ENCODE measurements around the gene BMP2K. TPM values are rescaled to one million over a fixed set of nuclear protein-coding genes. Genes with fewer than 3 reads are reported as not detected.

Gene BMP2K
- total and polyA plus RNA-seq, 4 donors, result 7.1 to 75.4 (median 23.5) TPM

DNA sequence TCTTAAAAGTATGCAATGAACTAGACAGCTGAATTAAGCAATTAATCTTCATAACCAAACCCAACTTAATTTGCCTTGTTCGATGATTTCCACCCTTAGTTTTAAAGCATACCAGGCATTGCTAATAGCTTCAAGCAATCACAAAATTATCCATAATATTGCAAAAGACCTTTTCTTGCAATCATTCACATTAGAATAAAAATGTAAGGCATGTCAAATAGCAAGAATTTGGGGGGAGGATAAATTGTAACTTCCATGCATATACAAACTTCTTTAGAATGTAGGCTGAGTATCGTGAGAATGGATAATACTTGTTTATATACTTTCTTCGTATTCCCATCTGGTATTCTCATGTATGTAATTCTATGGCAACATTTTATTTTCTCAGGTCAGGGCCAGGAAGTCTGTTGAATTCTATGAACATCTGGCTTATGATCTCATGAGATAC is 28.7 kb upstream of the BMP2K start:
- 58 to 62% methylated on average over 3 of the region's 3 CpGs for WGBS, 2 donors
- H3K4me3 ChIP-seq (ENCODE audit: low read length in 2 of 2), result no peak overlapping the region

DNA sequence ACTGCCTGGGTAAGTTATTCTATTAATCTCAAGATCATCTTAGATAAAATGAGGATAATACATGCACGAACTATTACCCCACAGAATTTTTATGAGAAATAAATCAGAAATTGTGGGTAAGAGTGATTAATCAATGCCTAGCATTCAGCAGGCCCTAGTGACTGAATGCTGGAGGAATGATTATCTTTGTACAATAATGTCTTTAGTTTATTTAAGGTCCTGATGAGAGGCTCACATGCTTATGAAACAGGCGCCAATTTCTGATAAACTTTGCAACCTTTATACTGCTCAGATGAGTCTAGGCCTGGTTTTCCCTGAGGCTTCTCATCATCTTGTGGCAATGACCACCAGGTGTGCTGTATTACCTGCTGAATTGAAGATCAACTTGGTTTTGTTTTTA is 27.8 kb upstream of the BMP2K start:
- no peaks in the 10 kb centered on the region for H3K9me3 ChIP-seq (ENCODE audit: control insufficient read depth, low read length)
- ATAC-seq (ENCODE audit: low FRiP score) (no peak), DNase-seq (no peak)
- H3K27ac ChIP-seq (ENCODE audit: low read depth in 1 of 2, low read length in 2 of 2), result no peak overlapping the region
- H3K4me3 ChIP-seq (ENCODE audit: low read length in 2 of 2), result no peak overlapping the region
- no peaks in the 10 kb centered on the region for H3K4me1 ChIP-seq (ENCODE audit: control insufficient read depth in 1 of 2, insufficient read depth in 2 of 2, low read length in 2 of 2)
- no peaks in the 10 kb centered on the region for H3K36me3 ChIP-seq (ENCODE audit: control insufficient read depth in 1 of 2, insufficient read depth in 2 of 2, low read length in 1 of 2)
- 84 to 86% methylated on average over 2 of the region's 2 CpGs for WGBS, 2 donors
- intact Hi-C loops (cut with DNase I), result no loop called here
- no peaks in the 10 kb centered on the region for H3K27me3 ChIP-seq (ENCODE audit: control insufficient read depth in 1 of 2, insufficient read depth in 2 of 2, low read length in 1 of 2)

More for the DNA sequence above, 28.7 kb upstream of the BMP2K start:
- Histone ChIP-seq H3K4me1 (ENCODE audit: control insufficient read depth in 1 of 2, insufficient read depth in 2 of 2, low read length in 2 of 2) (no peaks in the 10 kb centered on the region), H3K36me3 (ENCODE audit: control insufficient read depth in 1 of 2, insufficient read depth in 2 of 2, low read length in 1 of 2) (no peaks in the 10 kb centered on the region), H3K27me3 (ENCODE audit: control insufficient read depth in 1 of 2, insufficient read depth in 2 of 2, low read length in 1 of 2) (no peaks in the 10 kb centered on the region), H3K9me3 (ENCODE audit: control insufficient read depth, low read length) (no peaks in the 10 kb centered on the region), H3K27ac (ENCODE audit: low read depth in 1 of 2, low read length in 2 of 2) (no peak overlapping the region)
- ATAC-seq (ENCODE audit: low FRiP score) (no peak), DNase-seq (no peak)
- intact Hi-C loops (cut with DNase I), result no loop called here

DNA sequence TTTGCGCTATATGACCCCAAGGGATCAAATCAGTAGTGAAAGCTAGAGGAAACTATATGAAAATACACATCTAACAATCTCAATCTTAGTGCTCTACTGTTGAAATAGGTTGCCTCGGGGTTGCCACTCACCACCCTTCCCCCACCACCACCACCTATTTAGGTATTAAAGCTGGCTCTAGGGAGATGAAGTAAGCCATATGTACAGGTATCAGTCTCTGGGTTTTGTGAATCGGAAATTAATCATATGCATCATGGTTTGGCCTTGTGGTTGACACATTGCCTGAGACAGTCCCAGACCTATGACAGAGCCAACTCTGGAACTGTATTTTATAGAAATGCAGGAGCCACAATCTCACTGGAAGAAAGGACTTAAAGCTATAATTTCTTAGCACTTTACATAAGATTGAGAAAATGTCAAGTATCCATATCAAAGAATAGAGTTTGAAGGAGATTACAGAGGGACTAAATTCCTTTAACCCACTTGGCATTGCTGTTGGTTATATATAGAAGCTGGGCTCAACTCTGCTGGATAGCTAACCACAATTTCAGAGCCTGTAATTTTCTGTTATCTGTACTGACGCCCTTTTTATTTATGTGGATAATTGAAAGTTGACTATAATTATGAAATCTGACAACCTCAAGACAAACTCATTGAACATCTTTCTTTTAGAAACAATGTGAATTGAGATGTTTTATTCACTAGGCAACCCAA is 26.7 kb upstream of the BMP2K start:
- intact Hi-C loops (cut with DNase I), result no loop called here
- no peak for ATAC-seq (ENCODE audit: low FRiP score)
- 68 to 69% methylated on average over 4 of the region's 4 CpGs for WGBS, 2 donors

DNA sequence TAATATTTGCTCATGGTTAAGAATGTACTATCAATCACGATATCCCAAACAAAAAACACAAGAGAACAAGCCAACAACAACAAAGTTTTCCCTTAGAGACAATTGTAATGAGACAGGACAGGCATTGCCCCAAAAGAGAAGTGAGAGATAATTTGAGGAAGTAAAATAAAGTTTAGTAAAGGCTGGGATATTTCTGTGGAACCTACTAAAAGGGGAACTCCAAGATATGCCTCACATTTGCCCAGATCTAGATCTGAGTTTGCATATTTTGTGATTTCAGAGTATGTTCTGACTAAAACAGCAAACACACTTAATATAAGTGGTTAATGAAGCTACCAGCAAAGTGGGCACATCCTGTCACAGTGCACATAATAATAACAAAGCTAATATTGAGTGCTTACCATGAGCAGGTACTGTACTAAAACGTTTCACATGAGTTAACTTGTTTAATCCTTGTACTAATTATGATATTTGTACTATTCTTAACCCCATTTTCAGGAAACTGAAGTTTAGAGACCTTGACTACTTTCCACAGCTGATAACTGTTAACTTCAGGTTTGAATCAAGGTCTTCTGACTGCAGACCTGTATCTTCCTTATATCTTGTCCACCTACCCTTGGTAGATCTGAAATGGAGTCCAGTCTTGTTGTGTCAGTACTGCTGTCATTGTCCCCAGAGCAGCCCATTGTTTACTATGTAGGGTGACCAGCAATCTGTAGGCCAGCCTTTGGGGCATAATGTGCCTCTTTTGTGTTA is 26.0 kb upstream of the BMP2K start:
- intact Hi-C loops (cut with DNase I), result no loop called here
- H3K27ac ChIP-seq (ENCODE audit: low read depth in 1 of 2, low read length in 2 of 2), result no peak overlapping the region
- H3K27me3 ChIP-seq (ENCODE audit: control insufficient read depth in 1 of 2, insufficient read depth in 2 of 2, low read length in 1 of 2), result no peaks in the 10 kb centered on the region
- ATAC-seq (ENCODE audit: low FRiP score) (no peak), DNase-seq (no peak)
- no peaks in the 10 kb centered on the region for H3K9me3 ChIP-seq (ENCODE audit: control insufficient read depth, low read length)
- no peaks in the 10 kb centered on the region for H3K4me1 ChIP-seq (ENCODE audit: control insufficient read depth in 1 of 2, insufficient read depth in 2 of 2, low read length in 2 of 2)
- 21 to 24% methylated on average over 2 of the region's 2 CpGs for WGBS, 2 donors
- no peak overlapping the region for H3K4me3 ChIP-seq (ENCODE audit: low read length in 2 of 2)
- no peaks in the 10 kb centered on the region for H3K36me3 ChIP-seq (ENCODE audit: control insufficient read depth in 1 of 2, insufficient read depth in 2 of 2, low read length in 1 of 2)

More for the DNA sequence above, 26.7 kb upstream of the BMP2K start:
- no peak overlapping the region for H3K27ac ChIP-seq (ENCODE audit: low read depth in 1 of 2, low read length in 2 of 2)
- no peak for DNase-seq
- H3K36me3 ChIP-seq (ENCODE audit: control insufficient read depth in 1 of 2, insufficient read depth in 2 of 2, low read length in 1 of 2), result no peaks in the 10 kb centered on the region
- H3K4me3 ChIP-seq (ENCODE audit: low read length in 2 of 2), result no peak overlapping the region
- H3K9me3 ChIP-seq (ENCODE audit: control insufficient read depth, low read length), result no peaks in the 10 kb centered on the region
- no peaks in the 10 kb centered on the region for H3K27me3 ChIP-seq (ENCODE audit: control insufficient read depth in 1 of 2, insufficient read depth in 2 of 2, low read length in 1 of 2)
- no peaks in the 10 kb centered on the region for H3K4me1 ChIP-seq (ENCODE audit: control insufficient read depth in 1 of 2, insufficient read depth in 2 of 2, low read length in 2 of 2)

DNA sequence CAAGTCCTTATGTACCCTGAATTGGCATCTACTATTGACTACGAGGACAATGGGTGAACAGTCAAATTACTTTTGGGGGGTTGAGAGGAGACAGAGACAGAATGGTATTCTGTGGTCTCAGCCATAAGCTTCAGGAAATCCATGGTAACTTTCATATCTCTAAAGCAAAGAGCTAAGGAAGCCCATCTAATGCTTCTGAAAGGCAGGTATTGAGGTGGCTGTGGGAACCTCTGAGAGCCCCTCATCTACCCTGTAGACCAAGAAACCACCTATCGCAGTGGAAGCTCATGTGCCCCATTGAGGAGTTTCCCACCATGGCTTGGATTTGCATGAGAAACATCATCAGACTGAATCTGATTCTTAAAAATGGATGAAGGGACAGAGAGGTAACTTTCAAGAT is 23.1 kb upstream of the BMP2K start:
- ATAC-seq (ENCODE audit: low FRiP score), result no peak
- Histone ChIP-seq H3K27me3 (ENCODE audit: control insufficient read depth in 1 of 2, insufficient read depth in 2 of 2, low read length in 1 of 2) (no peaks in the 10 kb centered on the region), H3K4me3 (ENCODE audit: low read length in 2 of 2) (no peak overlapping the region), H3K4me1 (ENCODE audit: control insufficient read depth in 1 of 2, insufficient read depth in 2 of 2, low read length in 2 of 2) (no peaks in the 10 kb centered on the region), H3K27ac (ENCODE audit: low read depth in 1 of 2, low read length in 2 of 2) (no peak overlapping the region), H3K36me3 (ENCODE audit: control insufficient read depth in 1 of 2, insufficient read depth in 2 of 2, low read length in 1 of 2) (no peaks in the 10 kb centered on the region), H3K9me3 (ENCODE audit: control insufficient read depth, low read length) (no peaks in the 10 kb centered on the region)
- 95 to 100% methylated on average over 2 of the region's 2 CpGs for WGBS, 2 donors
- intact Hi-C loops (cut with DNase I), result no loop called here
- no peak for DNase-seq

DNA sequence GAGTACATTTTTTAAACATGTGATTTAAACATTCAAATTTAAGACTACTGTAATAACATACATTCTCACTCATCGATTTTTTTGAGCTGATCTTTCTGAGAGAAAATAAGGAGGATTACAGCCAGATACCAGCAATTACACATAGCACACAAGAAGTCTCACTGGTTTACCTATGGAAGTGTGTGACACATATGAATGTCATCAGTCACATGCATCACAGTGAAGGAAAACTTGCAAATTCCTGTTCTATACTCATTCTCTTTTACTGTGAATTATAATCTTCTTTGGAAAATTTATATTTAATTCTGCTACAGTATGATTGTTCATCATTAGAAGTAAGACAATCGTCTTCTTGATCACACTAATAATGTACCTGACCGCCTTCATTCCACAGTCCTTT is 21.3 kb upstream of the BMP2K start:
- no peak overlapping the region for H3K4me3 ChIP-seq (ENCODE audit: low read length in 2 of 2)
- no peaks in the 10 kb centered on the region for H3K4me1 ChIP-seq (ENCODE audit: control insufficient read depth in 1 of 2, insufficient read depth in 2 of 2, low read length in 2 of 2)
- DNase-seq (no peak), ATAC-seq (ENCODE audit: low FRiP score) (no peak)
- no peaks in the 10 kb centered on the region for H3K9me3 ChIP-seq (ENCODE audit: control insufficient read depth, low read length)
- intact Hi-C loops (cut with DNase I), result no loop called here
- 87 to 88% methylated on average over 3 of the region's 3 CpGs for WGBS, 2 donors
- no peaks in the 10 kb centered on the region for H3K36me3 ChIP-seq (ENCODE audit: control insufficient read depth in 1 of 2, insufficient read depth in 2 of 2, low read length in 1 of 2)
- H3K27me3 ChIP-seq (ENCODE audit: control insufficient read depth in 1 of 2, insufficient read depth in 2 of 2, low read length in 1 of 2), result no peaks in the 10 kb centered on the region
- no peak overlapping the region for H3K27ac ChIP-seq (ENCODE audit: low read depth in 1 of 2, low read length in 2 of 2)

DNA sequence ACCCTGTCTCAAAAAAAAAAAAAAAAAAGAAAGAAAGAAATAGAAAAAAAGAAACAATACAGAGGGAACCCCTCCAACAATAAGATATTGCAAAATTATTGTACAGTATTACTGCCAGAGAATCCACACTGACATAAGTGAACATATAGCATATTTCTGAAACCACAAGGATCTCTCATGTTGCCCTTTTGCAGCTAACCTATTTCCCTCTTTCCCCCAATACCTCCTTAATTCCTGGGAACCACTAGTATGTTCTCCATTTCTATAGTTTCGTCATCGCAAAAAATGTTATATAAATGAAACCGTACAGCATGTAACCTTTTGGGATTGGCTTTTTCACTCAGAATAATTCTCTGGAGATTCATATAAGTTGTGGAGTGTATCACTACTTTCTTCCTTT is 20.0 kb upstream of the BMP2K start:
- Histone ChIP-seq H3K27me3 (ENCODE audit: control insufficient read depth in 1 of 2, insufficient read depth in 2 of 2, low read length in 1 of 2) (no peaks in the 10 kb centered on the region), H3K4me3 (ENCODE audit: low read length in 2 of 2) (no peak overlapping the region), H3K9me3 (ENCODE audit: control insufficient read depth, low read length) (no peaks in the 10 kb centered on the region), H3K27ac (ENCODE audit: low read depth in 1 of 2, low read length in 2 of 2) (no peak overlapping the region), H3K36me3 (ENCODE audit: control insufficient read depth in 1 of 2, insufficient read depth in 2 of 2, low read length in 1 of 2) (no peaks in the 10 kb centered on the region), H3K4me1 (ENCODE audit: control insufficient read depth in 1 of 2, insufficient read depth in 2 of 2, low read length in 2 of 2) (no peaks in the 10 kb centered on the region)
- DNase-seq, result no peak
- ATAC-seq (ENCODE audit: low FRiP score), result no peak
- WGBS, 2 donors, result 85 to 88% methylated on average over 3 of the region's 3 CpGs
- intact Hi-C loops (cut with DNase I), result no loop called here

DNA sequence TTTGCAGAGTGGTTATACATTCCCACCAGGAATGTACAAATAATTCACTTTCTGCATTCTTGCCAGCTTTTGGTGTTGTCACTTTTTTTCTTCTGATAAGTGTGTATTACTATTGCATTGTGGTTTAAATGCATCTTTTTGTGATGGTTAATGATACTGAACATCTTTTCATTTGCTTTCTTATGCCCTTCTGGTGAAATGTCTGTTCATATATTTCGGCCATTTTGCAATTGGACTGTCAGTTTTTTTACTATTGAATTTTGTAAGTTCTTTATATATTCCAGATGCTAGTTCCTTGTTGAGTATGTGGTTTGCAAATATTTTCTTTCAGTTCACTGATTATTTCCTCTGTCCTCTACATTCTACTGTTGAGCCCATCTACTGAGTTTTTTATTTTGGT is 19.4 kb upstream of the BMP2K start:
- 92 to 95% methylated on average over 1 of the region's 1 CpG for WGBS, 2 donors
- intact Hi-C loops (cut with DNase I), result no loop called here
- ATAC-seq (ENCODE audit: low FRiP score), result no peak

DNA sequence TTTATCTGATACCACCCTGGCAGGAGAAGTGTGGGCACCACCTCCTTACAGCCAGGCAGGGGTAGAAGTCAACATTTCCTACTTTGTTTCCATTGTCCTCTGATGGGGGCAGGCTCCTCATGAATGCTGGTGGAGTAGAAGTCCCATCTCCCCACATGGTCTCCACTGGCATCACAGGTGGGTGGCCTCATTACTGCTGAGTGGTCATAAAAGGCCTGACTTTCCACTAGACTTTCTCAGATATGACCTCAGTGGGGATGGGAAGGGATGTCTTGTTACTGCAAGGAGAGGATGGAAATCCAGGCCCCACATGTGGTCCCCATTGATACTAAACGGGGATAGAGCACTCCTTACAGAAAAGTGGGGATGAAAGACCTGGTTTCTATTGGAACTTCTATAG is 18.6 kb upstream of the BMP2K start:
- DNase-seq (no peak), ATAC-seq (ENCODE audit: low FRiP score) (no peak)
- 89 to 93% methylated on average over 1 of the region's 1 CpG for WGBS, 2 donors
- intact Hi-C loops (cut with DNase I), result no loop called here
- Histone ChIP-seq H3K9me3 (ENCODE audit: control insufficient read depth, low read length) (no peaks in the 10 kb centered on the region), H3K4me3 (ENCODE audit: low read length in 2 of 2) (no peak overlapping the region), H3K36me3 (ENCODE audit: control insufficient read depth in 1 of 2, insufficient read depth in 2 of 2, low read length in 1 of 2) (no peaks in the 10 kb centered on the region), H3K27ac (ENCODE audit: low read depth in 1 of 2, low read length in 2 of 2) (no peak overlapping the region), H3K27me3 (ENCODE audit: control insufficient read depth in 1 of 2, insufficient read depth in 2 of 2, low read length in 1 of 2) (no peaks in the 10 kb centered on the region), H3K4me1 (ENCODE audit: control insufficient read depth in 1 of 2, insufficient read depth in 2 of 2, low read length in 2 of 2) (no peaks in the 10 kb centered on the region)

More for the DNA sequence above, 19.4 kb upstream of the BMP2K start:
- no peak overlapping the region for H3K4me3 ChIP-seq (ENCODE audit: low read length in 2 of 2)
- H3K4me1 ChIP-seq (ENCODE audit: control insufficient read depth in 1 of 2, insufficient read depth in 2 of 2, low read length in 2 of 2), result no peaks in the 10 kb centered on the region
- H3K9me3 ChIP-seq (ENCODE audit: control insufficient read depth, low read length), result no peaks in the 10 kb centered on the region
- H3K27me3 ChIP-seq (ENCODE audit: control insufficient read depth in 1 of 2, insufficient read depth in 2 of 2, low read length in 1 of 2), result no peaks in the 10 kb centered on the region
- H3K36me3 ChIP-seq (ENCODE audit: control insufficient read depth in 1 of 2, insufficient read depth in 2 of 2, low read length in 1 of 2), result no peaks in the 10 kb centered on the region
- H3K27ac ChIP-seq (ENCODE audit: low read depth in 1 of 2, low read length in 2 of 2), result no peak overlapping the region
- no peak for DNase-seq
